ENCODE results near the gene BTG1. TPM values are rescaled to one million over a fixed set of nuclear protein-coding genes. Genes with fewer than 3 reads are reported as not detected.
"Not testable (repeated sequence)": the region's sequence is repeated elsewhere in the genome, so short reads cannot be mapped to it uniquely, and the experiment has no call there.

Gene BTG1
- total RNA-seq, 2 donors from 2014 or later, result 30.4 to 34.1 TPM

- peaks cover 6% of the 10 kb centered on the region for H3K4me1 ChIP-seq (ENCODE audit: control insufficient read depth, insufficient read depth, low read length)
- peaks cover 26% of the 10 kb centered on the region for H3K36me3 ChIP-seq (ENCODE audit: control insufficient read depth, insufficient read depth, low read length)
- H3K4me3 ChIP-seq (ENCODE audit: low read length), result peak overlapping the region; percentile 37
- WGBS, 2 experiments (ENCODE audit: insufficient coverage in 1 of 2, insufficient read length in 1 of 2), result 88% methylated on average over 1 of the region's 1 CpG; no CpG with 5 or more reads in 1 of the 2 experiments
- no peak overlapping the region for H3K27ac Mint-ChIP-seq
- H3K27me3 ChIP-seq (ENCODE audit: control insufficient read depth, insufficient read depth, low read length, poor library complexity, severe bottlenecking), result peaks cover 19% of the 10 kb centered on the region
- TF ChIP-seq, protein P1, sequence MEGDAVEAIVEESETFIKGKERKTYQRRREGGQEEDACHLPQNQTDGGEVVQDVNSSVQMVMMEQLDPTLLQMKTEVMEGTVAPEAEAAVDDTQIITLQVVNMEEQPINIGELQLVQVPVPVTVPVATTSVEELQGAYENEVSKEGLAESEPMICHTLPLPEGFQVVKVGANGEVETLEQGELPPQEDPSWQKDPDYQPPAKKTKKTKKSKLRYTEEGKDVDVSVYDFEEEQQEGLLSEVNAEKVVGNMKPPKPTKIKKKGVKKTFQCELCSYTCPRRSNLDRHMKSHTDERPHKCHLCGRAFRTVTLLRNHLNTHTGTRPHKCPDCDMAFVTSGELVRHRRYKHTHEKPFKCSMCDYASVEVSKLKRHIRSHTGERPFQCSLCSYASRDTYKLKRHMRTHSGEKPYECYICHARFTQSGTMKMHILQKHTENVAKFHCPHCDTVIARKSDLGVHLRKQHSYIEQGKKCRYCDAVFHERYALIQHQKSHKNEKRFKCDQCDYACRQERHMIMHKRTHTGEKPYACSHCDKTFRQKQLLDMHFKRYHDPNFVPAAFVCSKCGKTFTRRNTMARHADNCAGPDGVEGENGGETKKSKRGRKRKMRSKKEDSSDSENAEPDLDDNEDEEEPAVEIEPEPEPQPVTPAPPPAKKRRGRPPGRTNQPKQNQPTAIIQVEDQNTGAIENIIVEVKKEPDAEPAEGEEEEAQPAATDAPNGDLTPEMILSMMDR (conservative IDR thresholded peaks at IDR 0.05), result no peak
- no peaks in the 10 kb centered on the region for H3K27me3 Mint-ChIP-seq (ENCODE audit: insufficient read depth)
- H3K4me3 Mint-ChIP-seq, result no peak overlapping the region
- H3K36me3 Mint-ChIP-seq (ENCODE audit: low read depth), result peaks cover 11% of the 10 kb centered on the region
- no peak overlapping the region for H3K27ac ChIP-seq (ENCODE audit: low read depth, low read length)
- DNase-seq, result no peak
- H3K9me3 ChIP-seq (ENCODE audit: control insufficient read depth, low read length), result no peaks in the 10 kb centered on the region
- no peaks in the 10 kb centered on the region for H3K9me3 Mint-ChIP-seq
- peaks cover 81% of the 10 kb centered on the region for H3K4me1 Mint-ChIP-seq
- H3K9ac ChIP-seq (ENCODE audit: extremely low read depth, low read length, poor library complexity, severe bottlenecking), result no peak overlapping the region
Measured at GRCh38 chr12:92138144-92138543, 7.5 kb downstream of the BTG1 start.

DNA sequence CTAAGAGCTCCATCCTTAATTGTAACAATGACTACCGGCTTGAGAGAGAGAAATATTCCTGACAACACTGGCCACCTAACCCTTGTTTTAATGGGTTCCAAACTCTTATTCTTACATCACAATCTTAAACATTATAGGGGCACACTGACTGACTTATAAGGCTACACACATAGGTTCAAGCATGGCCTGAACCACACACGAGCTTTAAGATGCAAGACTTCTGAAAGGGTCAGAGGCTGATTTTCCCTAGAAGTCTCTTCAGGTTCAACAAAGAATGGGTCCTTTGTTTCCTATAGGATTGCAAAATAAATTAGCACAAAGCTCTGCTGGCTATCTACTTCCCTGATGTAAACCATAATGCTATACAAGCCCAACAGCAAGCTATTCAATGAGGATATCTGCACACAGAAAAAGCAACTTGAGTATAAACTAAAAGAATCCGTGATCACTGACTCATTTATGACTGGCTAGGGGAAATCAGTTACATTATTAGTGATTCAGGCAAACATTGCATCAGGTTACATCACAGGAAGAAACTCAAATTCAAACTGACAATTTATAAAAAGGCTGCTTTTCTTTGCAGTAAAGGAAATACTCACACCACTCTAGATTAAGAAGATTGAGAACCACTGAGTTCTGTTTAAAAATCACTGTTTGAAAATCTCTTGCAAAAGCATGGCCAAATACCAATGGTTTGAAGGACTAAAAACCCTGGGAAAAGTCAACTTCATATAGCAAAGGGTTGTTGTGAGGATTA lies 8.5 kb downstream of the BTG1 start:
- Mint-ChIP-seq H3K4me3 (no peak overlapping the region), H3K9me3 (no peaks in the 10 kb centered on the region), H3K27ac (no peak overlapping the region), H3K36me3 (ENCODE audit: low read depth) (peaks cover 2% of the 10 kb centered on the region), H3K27me3 (ENCODE audit: insufficient read depth) (no peaks in the 10 kb centered on the region), H3K4me1 (peaks cover 82% of the 10 kb centered on the region)
- Histone ChIP-seq H3K4me1 (ENCODE audit: control insufficient read depth, insufficient read depth, low read length) (peaks cover 6% of the 10 kb centered on the region), H3K27me3 (ENCODE audit: control insufficient read depth, insufficient read depth, low read length, poor library complexity, severe bottlenecking) (peaks cover 19% of the 10 kb centered on the region), H3K4me3 (ENCODE audit: low read length) (no peak overlapping the region), H3K9me3 (ENCODE audit: control insufficient read depth, low read length) (no peaks in the 10 kb centered on the region), H3K27ac (ENCODE audit: low read depth, low read length) (peak overlapping the region; percentile 2), H3K9ac (ENCODE audit: extremely low read depth, low read length, poor library complexity, severe bottlenecking) (no peak overlapping the region), H3K36me3 (ENCODE audit: control insufficient read depth, insufficient read depth, low read length) (peaks cover 16% of the 10 kb centered on the region)
- 73 to 76% methylated on average over 2 to 3 of the region's 3 CpGs for WGBS, 2 experiments (ENCODE audit: insufficient coverage in 1 of 2, insufficient read length in 1 of 2)
- TF ChIP-seq, protein P1 (conservative IDR thresholded peaks at IDR 0.05), result no peak
- no peak for DNase-seq

DNA sequence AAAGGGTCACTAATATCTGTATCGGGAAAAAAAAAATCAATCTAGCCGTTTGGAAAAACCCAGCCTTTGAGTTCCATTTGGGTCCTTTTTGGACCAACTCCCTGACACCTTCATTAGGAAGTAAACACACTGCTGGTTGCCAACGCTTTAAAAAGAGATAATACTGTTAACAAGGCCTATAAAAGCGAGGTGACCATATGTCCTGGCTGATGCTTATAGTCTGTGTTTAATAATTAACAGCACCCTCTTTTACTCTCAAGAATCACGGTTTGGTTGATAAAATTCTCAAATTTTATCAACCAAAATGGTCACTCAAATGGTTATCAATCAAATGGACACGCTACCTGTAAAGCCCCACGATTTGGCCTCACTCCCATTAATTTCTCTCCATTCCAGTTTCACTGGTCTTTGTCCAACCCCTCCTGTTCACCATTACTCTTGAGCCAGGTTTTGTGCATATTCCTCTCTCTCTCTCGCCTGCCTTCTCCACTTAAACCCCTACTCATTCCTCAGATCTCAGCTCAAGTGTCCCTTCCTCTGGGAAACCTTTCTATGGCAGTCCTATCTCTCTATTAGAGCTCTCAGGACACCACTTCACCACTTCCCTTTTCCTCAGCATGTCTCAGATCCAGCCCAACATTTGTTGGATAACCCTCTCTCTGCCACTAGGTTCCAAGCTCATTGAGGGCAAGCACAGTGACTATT lies 9.5 kb downstream of the BTG1 start:
- Histone ChIP-seq H3K27me3 (ENCODE audit: control insufficient read depth, insufficient read depth, low read length, poor library complexity, severe bottlenecking) (peaks cover 26% of the 10 kb centered on the region), H3K9me3 (ENCODE audit: control insufficient read depth, low read length) (no peaks in the 10 kb centered on the region), H3K9ac (ENCODE audit: extremely low read depth, low read length, poor library complexity, severe bottlenecking) (no peak overlapping the region), H3K27ac (ENCODE audit: low read depth, low read length) (no peak overlapping the region), H3K36me3 (ENCODE audit: control insufficient read depth, insufficient read depth, low read length) (peaks cover 7% of the 10 kb centered on the region), H3K4me3 (ENCODE audit: low read length) (no peak overlapping the region), H3K4me1 (ENCODE audit: control insufficient read depth, insufficient read depth, low read length) (peaks cover 6% of the 10 kb centered on the region)
- Mint-ChIP-seq H3K4me3 (no peak overlapping the region), H3K27me3 (ENCODE audit: insufficient read depth) (no peaks in the 10 kb centered on the region), H3K27ac (no peak overlapping the region), H3K9me3 (no peaks in the 10 kb centered on the region), H3K36me3 (ENCODE audit: low read depth) (peaks cover 2% of the 10 kb centered on the region), H3K4me1 (peaks cover 77% of the 10 kb centered on the region)
- TF ChIP-seq, protein P1 (conservative IDR thresholded peaks at IDR 0.05), result no peak
- DNase-seq, result no peak
- 92 to 94% methylated on average over 6 to 8 of the region's 8 CpGs for WGBS, 2 experiments (ENCODE audit: insufficient coverage in 1 of 2, insufficient read length in 1 of 2)

DNA sequence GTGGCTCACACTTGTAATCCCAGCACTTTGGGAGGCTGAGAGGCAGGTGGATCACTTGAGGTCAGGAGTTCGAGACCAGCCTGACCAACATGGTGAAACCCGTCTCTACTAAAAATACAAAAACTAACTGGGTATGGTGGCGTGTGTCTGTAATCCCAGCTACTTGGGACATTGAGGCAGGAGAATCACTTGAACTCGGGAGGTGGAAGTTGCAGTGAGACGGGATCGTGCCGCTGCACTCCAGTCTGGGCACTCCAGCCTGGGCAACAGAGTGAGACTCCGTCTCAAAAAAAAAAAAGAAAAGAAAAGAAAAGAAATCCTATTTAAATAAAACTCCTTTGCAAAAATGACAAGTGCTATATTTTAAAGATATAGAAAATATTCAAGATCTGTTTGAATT lies 10.1 kb downstream of the BTG1 start:
- 94% methylated on average over 5 to 7 of the region's 8 CpGs for WGBS, 2 experiments (ENCODE audit: insufficient coverage in 1 of 2, insufficient read length in 1 of 2)
- H3K27ac Mint-ChIP-seq, result not testable (repeated sequence)

More for the DNA sequence above, 10.1 kb downstream of the BTG1 start:
- H3K9me3 ChIP-seq (ENCODE audit: control insufficient read depth, low read length); H3K9me3 Mint-ChIP-seq; DNase-seq; H3K4me3 ChIP-seq (ENCODE audit: low read length); H3K27me3 Mint-ChIP-seq (ENCODE audit: insufficient read depth); H3K36me3 ChIP-seq (ENCODE audit: control insufficient read depth, insufficient read depth, low read length); H3K4me3 Mint-ChIP-seq; H3K9ac ChIP-seq (ENCODE audit: extremely low read depth, low read length, poor library complexity, severe bottlenecking); H3K27ac ChIP-seq (ENCODE audit: low read depth, low read length); H3K4me1 ChIP-seq (ENCODE audit: control insufficient read depth, insufficient read depth, low read length); H3K36me3 Mint-ChIP-seq (ENCODE audit: low read depth): not testable (repeated sequence)
- peaks cover 71% of the 10 kb centered on the region for H3K4me1 Mint-ChIP-seq
- H3K27me3 ChIP-seq (ENCODE audit: control insufficient read depth, insufficient read depth, low read length, poor library complexity, severe bottlenecking), result peaks cover 33% of the 10 kb centered on the region

Measured in endodermal cell (in vitro differentiated cells).